ENCODE data around the gene PTPRZ1.

PTPRZ1 gene

GRCh38 chr7:121847041-121847440 lies 25.9 kb upstream of the PTPRZ1 start:
- TF ChIP-seq CTCF (IDR thresholded peaks at IDR 0.05; ENCODE audit: control insufficient read depth, extremely low read depth, insufficient read depth): no peak
- no peak for DNase-seq (ENCODE audit: low read depth)
- no peak overlapping the region for H3K4me3 ChIP-seq (ENCODE audit: low read depth, low read length)

- TF ChIP-seq CTCF (IDR thresholded peaks at IDR 0.05; ENCODE audit: control insufficient read depth, extremely low read depth, insufficient read depth): no peak
- H3K4me3 ChIP-seq (ENCODE audit: low read depth, low read length): no peak overlapping the region
- DNase-seq (ENCODE audit: low read depth): no peak
These were observed 19.7 kb upstream of the PTPRZ1 start for GRCh38 chr7:121853307-121853706.

GRCh38 chr7:121860953-121861352 lies 12.0 kb upstream of the PTPRZ1 start:
- H3K4me3 ChIP-seq (ENCODE audit: low read depth, low read length): no peak overlapping the region
- no peak for DNase-seq (ENCODE audit: low read depth)
- TF ChIP-seq CTCF (IDR thresholded peaks at IDR 0.05; ENCODE audit: control insufficient read depth, extremely low read depth, insufficient read depth): no peak

DNA sequence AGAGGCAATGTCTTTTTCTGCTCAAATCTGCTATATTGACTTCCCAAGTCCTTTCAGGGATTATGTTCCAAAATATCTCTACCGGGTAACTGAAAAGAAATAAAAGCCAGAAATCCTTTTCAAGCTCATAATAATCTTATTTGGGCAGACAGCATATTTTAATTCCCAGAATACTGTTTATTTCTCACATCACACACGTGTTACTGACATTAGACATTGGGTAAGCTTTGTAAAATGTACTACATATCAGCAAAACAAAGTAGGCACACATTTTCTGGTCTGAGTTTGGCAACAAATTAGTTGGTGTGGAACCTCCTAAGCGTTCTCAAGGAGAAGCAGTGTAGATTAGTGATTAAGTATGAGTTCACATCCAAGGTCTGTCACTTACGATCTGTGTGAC lies 10.4 kb upstream of the PTPRZ1 start:
- H3K4me3 ChIP-seq (ENCODE audit: low read depth, low read length): no peak overlapping the region
- no peak for DNase-seq (ENCODE audit: low read depth)
- TF ChIP-seq CTCF (IDR thresholded peaks at IDR 0.05; ENCODE audit: control insufficient read depth, extremely low read depth, insufficient read depth): no peak

GRCh38 chr7:121871188-121871587 lies 1.8 kb upstream of the PTPRZ1 start:
- no peak for DNase-seq (ENCODE audit: low read depth)
- H3K4me3 ChIP-seq (ENCODE audit: low read depth, low read length): no peak overlapping the region
- no peak for TF ChIP-seq CTCF (IDR thresholded peaks at IDR 0.05; ENCODE audit: control insufficient read depth, extremely low read depth, insufficient read depth)

DNA sequence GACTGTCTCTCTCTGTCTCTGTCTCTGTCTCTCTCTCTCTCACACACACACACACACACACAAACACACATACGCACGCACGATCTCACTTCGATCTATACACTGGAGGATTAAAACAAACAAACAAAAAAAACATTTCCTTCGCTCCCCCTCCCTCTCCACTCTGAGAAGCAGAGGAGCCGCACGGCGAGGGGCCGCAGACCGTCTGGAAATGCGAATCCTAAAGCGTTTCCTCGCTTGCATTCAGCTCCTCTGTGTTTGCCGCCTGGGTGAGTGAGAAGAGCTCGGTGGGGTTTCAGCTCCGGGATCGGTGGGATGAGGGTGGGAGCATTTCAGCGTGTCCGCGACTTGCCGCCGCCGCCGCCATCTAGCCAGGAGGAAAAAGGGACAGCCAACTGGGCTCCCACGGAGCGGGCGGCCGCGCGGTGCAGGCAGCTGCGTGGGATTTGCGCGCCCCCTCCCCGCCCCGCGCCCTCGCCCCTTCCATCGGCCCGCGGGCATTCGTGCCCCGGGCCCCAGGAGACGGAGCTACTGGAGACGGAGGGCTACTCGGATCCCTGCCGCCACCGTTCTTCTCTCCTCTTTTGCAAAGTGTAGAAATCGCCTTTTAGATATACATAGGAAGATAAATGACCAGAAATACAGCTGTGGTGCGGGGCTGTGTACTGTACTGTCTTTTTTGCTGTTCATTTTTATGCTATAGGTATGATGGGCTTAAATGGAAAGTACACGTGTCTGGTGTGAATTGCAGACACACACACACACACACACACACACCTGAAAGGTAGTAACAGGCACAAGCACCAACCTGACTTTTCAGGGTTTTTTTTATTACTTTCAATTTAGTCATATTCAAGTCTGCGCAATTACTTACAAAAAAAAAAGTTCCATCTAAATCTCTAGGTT lies 581 bp downstream of the PTPRZ1 start:
- DNase-seq (ENCODE audit: low read depth): no peak
- peak overlapping the region; percentile 35 for H3K4me3 ChIP-seq (ENCODE audit: low read depth, low read length)
- TF ChIP-seq CTCF (IDR thresholded peaks at IDR 0.05; ENCODE audit: control insufficient read depth, extremely low read depth, insufficient read depth): no peak

GRCh38 chr7:121874298-121874697 lies 1.3 kb downstream of the PTPRZ1 start:
- H3K4me3 ChIP-seq (ENCODE audit: low read depth, low read length): no peak overlapping the region
- 0 out of 2 replicates have a peak, but pooled peaks have one; percentile 14 for TF ChIP-seq CTCF (IDR thresholded peaks at IDR 0.05; ENCODE audit: control insufficient read depth, extremely low read depth, insufficient read depth)
- DNase-seq (ENCODE audit: low read depth): no peak

Measured in LNCaP clone FGC (cell line).